NCI-H2029 treated with DMSO at 0.1 percent for 48 hours (cell line): ENCODE measurements around the gene NETO2.
A peak's percentile ranks its signal among the peaks of the same experiment; 100 is the strongest.
"Not testable (repeated sequence)": the region's sequence is repeated elsewhere in the genome, so short reads cannot be mapped to it uniquely, and the experiment has no call there.

Source experiments
- DNase-seq: peaks from one replicate; lab custom pipeline; 2025; lab: John Stamatoyannopoulos, UW

Gene NETO2

DNA sequence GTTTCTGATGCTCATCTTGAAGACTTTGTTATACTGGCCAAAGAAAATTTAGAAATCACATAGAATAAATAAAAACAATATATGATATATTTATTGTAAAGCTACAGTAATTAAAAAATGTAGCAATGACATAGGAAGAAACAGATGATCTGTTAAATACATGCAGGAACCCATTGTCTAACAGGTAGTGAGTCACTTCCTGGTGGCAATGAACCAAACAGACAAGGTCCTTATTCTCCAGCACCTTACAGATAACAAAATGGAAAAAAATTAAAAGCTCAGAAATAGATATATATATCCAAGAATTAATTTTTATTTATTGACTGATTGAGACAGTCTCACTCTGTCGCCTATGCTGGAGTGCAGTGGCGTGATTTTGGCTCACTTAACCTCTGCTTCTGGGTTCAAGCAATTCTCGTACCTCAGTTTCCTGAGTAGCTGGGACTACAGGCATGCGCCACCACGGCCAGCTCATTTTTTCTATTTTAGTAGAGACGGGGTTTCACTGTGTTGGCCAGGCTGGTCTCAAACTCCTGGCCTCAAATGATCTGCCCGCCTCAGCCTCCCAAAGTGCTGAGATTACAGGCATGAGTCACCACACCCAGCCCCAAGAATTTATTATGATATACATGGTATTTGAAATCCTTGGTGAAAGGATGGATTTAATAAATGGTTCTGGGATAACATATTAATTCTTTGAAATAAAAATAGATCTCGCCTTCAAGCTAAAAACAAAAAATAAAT, 7.5 kb downstream of the NETO2 start:
- DNase-seq: peak; percentile 19

DNA sequence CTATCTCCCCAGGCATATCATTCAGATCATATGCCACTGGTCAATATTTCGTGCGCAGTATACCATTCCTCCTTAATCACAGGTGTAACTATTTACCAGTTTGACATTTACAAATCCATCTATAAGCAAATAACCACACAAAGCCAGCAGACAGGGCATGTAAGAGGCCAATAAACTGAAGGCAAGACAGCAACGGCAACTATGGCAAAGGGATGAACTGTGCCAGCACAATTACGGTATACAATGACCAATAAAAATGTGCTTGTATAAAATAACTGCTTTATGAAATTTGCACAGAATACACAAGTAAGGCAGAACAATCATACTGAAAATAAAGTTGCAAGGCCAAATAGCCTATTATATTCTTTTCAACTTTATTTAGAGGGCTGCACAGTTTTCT, 9.2 kb downstream of the NETO2 start:
- DNase-seq: no peak

- no peak for DNase-seq
Observed at GRCh38 chr16:47132308-47132707, 11.4 kb downstream of the NETO2 start.

GRCh38 chr16:47129755-47130435, 13.8 kb downstream of the NETO2 start:
- DNase-seq: no peak

DNA sequence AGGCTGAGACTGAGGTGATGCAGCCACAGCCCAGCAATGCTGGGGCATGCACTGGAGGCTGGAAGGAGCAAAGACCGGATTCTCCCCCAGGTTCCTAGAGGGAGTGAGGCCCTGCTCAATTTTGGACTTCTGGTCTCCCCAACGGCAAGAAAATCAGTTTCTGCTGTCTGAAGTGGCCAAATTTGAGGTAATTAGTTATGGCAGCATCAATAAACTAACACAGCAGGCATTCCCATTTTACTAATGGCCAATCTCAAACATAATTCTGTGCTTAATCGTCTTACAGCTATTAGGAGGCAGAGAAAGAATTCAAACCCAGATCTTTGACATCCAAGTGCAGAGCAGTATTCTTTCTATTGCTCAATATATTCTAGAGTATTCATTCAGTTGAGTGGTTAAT, 16.2 kb downstream of the NETO2 start:
- no peak for DNase-seq

- DNase-seq: no peak
Observed at GRCh38 chr16:47125757-47126156, 18.0 kb downstream of the NETO2 start.

GRCh38 chr16:47113130-47113529, 30.6 kb downstream of the NETO2 start:
- DNase-seq: no peak

- DNase-seq: no peak
Observed at GRCh38 chr16:47110939-47111338, 32.8 kb downstream of the NETO2 start.

GRCh38 chr16:47109361-47109760, 34.4 kb downstream of the NETO2 start:
- DNase-seq: no peak

DNA sequence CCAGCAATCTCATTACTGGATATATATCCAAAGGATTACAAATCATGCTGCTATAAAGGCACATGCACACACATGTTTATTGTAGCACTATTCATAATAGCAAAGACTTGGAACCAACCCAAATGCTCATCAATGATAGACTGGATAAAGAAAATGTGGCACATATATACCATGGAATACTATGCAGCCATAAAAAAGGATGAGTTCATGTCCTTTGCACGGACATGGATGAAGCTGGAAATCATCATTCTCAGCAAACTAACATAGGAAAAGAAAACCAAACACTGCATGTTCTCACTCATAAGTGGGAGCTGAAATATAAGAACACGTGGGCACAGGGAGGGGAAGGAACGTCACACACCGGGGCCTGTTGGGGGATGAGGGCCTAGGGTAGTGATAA, 40.8 kb downstream of the NETO2 start:
- DNase-seq: not testable (repeated sequence)

DNA sequence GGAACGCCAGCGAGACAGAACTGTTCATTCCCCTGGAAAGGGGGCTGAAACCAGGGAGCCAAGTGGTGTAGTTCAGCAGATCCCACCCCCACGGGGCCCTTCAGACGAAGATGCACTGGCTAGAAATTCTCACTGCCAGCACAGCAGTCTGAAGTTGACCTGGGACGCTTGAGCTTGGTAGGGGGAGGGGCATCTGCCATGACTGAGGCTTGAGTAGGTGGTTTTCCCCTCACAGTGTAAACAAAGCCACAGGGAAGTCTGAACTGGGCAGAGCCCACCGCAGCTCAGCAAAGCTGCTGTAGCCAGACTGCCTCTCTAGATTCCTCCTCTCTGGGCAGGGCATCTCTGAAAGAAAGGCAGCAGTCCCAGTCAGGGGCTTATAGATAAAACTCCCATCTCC, 46.6 kb downstream of the NETO2 start:
- DNase-seq: not testable (repeated sequence)

- DNase-seq: no peak
Observed at GRCh38 chr16:47096297-47096696, 47.4 kb downstream of the NETO2 start.

- no peak for DNase-seq
Observed at GRCh38 chr16:47084198-47084597, 59.5 kb downstream of the NETO2 start.

DNA sequence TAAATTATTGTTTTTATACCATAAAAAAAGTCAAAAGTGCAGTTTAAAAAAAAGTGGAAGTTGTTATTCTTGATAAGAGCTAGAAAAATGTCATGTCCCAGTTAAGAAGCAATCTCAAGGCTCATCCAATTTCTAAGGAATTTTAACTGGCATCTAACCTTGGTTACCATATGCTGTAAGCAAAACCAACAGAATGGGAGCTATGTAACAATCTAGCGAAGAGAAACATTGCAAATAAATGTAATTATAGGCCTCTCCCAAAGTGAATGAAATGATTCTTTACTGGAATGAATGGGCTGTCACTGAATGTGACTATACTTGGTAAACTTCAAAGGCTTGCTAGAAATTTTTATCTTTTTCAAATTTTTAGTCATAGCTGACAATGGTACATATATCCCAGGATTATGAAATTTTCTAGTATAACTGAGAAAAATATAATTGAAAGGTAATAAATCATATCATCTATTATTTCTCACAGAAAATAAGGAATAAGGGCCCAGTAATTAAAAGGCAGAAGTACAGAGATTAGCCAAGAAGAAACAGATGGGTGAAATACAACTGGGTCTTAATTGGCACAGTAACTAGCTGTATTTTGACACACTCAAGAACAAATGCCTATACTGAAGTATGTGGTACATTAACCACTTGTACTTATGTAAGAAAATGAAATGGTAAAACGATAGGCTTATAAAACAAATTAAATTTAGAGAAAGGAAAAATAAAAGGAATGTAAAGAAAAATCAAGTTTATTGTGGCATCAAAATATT, 61.5 kb downstream of the NETO2 start:
- DNase-seq: no peak

DNA sequence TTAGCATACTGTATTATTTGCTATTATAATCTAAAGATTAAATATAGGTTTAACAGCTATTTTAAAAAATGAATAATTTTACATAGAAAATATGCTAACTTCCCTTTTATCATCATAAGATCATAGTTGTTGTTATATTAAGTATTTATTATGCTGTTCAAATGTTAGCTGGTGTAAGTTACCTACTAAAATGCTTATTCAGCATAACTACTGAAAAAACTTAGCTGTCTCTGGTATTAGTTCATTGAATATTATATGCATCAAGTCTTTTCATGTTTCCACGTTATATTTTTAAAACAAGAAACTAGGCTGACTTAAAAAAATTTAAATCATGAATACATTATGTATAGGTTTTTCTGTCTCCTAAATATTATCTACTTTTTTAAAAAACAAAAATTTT, 62.6 kb downstream of the NETO2 start:
- DNase-seq: no peak

GRCh38 chr16:47079860-47080259, 63.9 kb downstream of the NETO2 start:
- DNase-seq: no peak

GRCh38 chr16:47073223-47074155, 70.3 kb downstream of the NETO2 start:
- DNase-seq: no peak

DNA sequence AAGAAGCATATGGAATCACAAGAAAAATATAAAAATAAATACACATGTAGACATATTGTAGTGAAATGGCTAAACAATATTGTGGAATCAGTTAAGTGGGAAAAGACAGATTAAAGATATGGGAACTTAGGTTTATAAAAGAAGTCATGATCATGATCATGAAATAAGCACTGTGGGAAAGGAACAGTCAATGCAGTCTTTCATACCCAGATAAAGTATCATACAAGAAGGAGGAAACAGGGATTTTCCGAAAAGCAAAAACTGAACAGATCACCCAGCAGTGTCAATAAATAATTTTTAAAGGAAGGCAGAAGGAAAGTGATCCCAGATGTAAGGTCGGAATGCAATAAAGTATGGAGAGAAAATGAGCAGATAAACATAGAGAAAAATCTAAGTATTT, 71.6 kb downstream of the NETO2 start:
- DNase-seq: no peak

DNA sequence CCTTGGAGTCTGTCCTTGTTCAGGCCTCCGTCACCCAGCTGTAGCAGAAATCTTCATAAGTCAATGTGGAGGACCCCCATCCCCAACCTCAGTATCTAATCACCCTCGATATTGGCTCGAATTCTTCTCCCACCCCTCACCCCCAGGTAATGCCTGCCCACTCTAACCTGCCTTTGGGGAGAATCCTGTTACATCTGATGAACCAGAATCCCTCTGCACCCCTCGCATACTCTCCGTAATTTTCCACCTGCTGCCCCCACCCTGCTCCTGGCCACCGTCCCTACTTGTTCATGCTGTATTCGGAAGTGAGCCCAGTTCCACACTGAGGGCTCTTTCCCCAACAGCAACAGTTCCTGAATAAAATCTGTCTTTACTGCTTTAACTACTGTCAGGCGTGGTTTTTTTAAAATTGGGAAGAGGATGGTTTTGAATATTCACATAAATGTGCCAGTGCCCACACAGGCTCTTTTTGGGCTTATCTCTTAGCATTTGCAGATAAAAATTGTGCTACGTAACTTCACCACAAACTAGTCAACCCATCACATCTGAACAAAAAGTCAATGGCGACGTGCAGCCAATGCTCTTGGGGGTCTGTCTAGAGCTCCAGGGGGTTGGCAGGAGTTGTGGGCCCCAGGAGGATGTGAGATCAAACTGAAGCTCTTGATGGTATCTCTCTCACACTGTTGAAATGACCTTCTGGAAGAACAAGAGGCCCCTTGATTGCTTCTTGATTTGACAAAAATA, 73.7 kb downstream of the NETO2 start:
- DNase-seq: no peak

- DNase-seq: no peak
Observed at GRCh38 chr16:47069313-47069712, 74.4 kb downstream of the NETO2 start.

DNA sequence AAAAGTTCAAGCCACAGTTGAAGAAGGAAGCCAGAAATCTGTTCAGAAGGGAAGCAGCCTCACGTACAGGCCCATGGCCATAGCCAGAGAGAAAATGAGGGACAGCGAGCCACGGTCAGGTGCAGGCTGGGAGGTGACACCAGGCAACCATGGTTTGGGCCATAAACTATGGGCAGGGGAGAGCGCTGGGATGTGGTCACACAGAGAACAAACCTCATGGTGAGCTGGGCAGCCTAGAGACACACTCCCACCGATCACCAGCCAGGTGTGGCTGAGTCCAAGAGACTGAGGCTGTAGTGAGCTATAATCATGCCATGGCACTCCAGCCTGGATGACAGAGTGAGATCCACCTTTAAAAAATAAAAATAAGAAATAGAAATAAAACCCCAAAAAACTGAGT, 76.5 kb downstream of the NETO2 start:
- no peak for DNase-seq
